Measurements from ENCODE around the gene ATXN2L. TPM values are rescaled to one million over a fixed set of nuclear protein-coding genes. Genes with fewer than 3 reads are reported as not detected.
"Not testable (repeated sequence)": the region's sequence is repeated elsewhere in the genome, so short reads cannot be mapped to it uniquely, and the experiment has no call there.

Gene ATXN2L
- total and polyA plus RNA-seq, 10 donors, result 43.8 to 179 (median 147) TPM

- peaks cover 4 to 35% (median 18%) of the 10 kb centered on the region in 6 donors for H3K4me1 ChIP-seq
- no peak for DNase-seq
- intact Hi-C loops (cut with DNase I; ENCODE audit: low total_unique reads), result loop anchor here (5.0 kb wide), 1 partner anchor 132 kb away; the partner anchor contains the start of gene NFATC2IP
These were observed 2.8 kb upstream of the ATXN2L start for GRCh38 chr16:28820016-28820415.

GRCh38 chr16:28820546-28820945 lies 2.3 kb upstream of the ATXN2L start:
- H3K4me3 ChIP-seq; H3K27me3 ChIP-seq (replicated peaks in 1 of 7); H3K9me3 ChIP-seq; DNase-seq: not testable (repeated sequence)
- Histone ChIP-seq H3K36me3 (peaks cover 0 to 27% (median 7%) of the 10 kb centered on the region in 6 donors), H3K27ac (peak overlapping the region in 2 of 8 donors; percentile 12 to 54), H3K4me1 (peaks cover 10 to 40% (median 23%) of the 10 kb centered on the region in 6 donors)
- intact Hi-C loops (cut with DNase I; ENCODE audit: low total_unique reads), result loop anchor here (5.0 kb wide), 1 partner anchor 132 kb away; the partner anchor contains the start of gene NFATC2IP
- WGBS, 5 donors, result 89 to 97% (median 94%) methylated on average over 13 of the region's 13 CpGs

More at GRCh38 chr16:28820016-28820415, 2.8 kb upstream of the ATXN2L start:
- H3K9me3 ChIP-seq, result no peaks in the 10 kb centered on the region
- peak in 1 of 3 donors; percentile 12 for TF ChIP-seq POLR2AphosphoS5 (IDR thresholded peaks at IDR 0.05)
- TF ChIP-seq POLR2A (IDR thresholded peaks at IDR 0.05), result no peak
- TF ChIP-seq CTCF (IDR thresholded peaks at IDR 0.05 in 8 of 11, conservative IDR thresholded peaks at IDR 0.05 in 3 of 11), result no peak
- no peaks in the 10 kb centered on the region for H3K27me3 ChIP-seq (replicated peaks in 1 of 7)
- H3K27ac ChIP-seq, result peak overlapping the region in 2 of 8 donors; percentile 12 to 54
- H3K36me3 ChIP-seq, result peaks cover 0 to 22% (median 2%) of the 10 kb centered on the region in 6 donors
- no peak overlapping the region for H3K4me3 ChIP-seq
- WGBS, 5 donors, result 63 to 88% (median 80%) methylated on average over 5 of the region's 5 CpGs

- Histone ChIP-seq H3K4me3 (peak overlapping the region; percentile 92 to 100 (median 98)), H3K27me3 (replicated peaks in 1 of 7) (no peaks in the 10 kb centered on the region), H3K36me3 (peaks cover 0 to 36% (median 20%) of the 10 kb centered on the region in 6 donors), H3K4me1 (peaks cover 13 to 55% (median 33%) of the 10 kb centered on the region in 6 donors), H3K27ac (peak overlapping the region; percentile 96 to 100 (median 99)), H3K9me3 (no peaks in the 10 kb centered on the region)
- intact Hi-C loops (cut with DNase I; ENCODE audit: low total_unique reads), result loop anchor here (5.0 kb wide), 1 partner anchor 130 kb away; the partner anchor contains the start of gene NFATC2IP
- TF ChIP-seq POLR2A (IDR thresholded peaks at IDR 0.05) (no peak), POLR2AphosphoS5 (IDR thresholded peaks at IDR 0.05) (no peak), CTCF (IDR thresholded peaks at IDR 0.05 in 8 of 11, conservative IDR thresholded peaks at IDR 0.05 in 3 of 11) (no peak)
- 34 to 41% (median 35%) methylated on average over 13 of the region's 13 CpGs for WGBS, 5 donors
- DNase-seq, result no peak
These were observed 802 bp upstream of the ATXN2L start for GRCh38 chr16:28821874-28822519.

GRCh38 chr16:28823291-28823872 lies 583 bp downstream of the ATXN2L start:
- peaks cover 13 to 68% (median 33%) of the 10 kb centered on the region in 6 donors for H3K4me1 ChIP-seq
- H3K27ac ChIP-seq, result peak overlapping the region; percentile 96 to 100 (median 99)
- TF ChIP-seq CTCF (IDR thresholded peaks at IDR 0.05 in 8 of 11, conservative IDR thresholded peaks at IDR 0.05 in 3 of 11) (no peak), POLR2A (IDR thresholded peaks at IDR 0.05) (peak in 1 of 3 donors; percentile 17)
- WGBS, 5 donors, result 0 to 1% (median 1%) methylated on average over 13 to 62 of the region's 62 CpGs
- peak overlapping the region; percentile 92 to 100 (median 98) for H3K4me3 ChIP-seq
- H3K9me3 ChIP-seq, result no peaks in the 10 kb centered on the region
- H3K36me3 ChIP-seq, result peaks cover 0 to 46% (median 34%) of the 10 kb centered on the region in 6 donors
- intact Hi-C loops (cut with DNase I; ENCODE audit: low total_unique reads), result loop anchor here (5.0 kb wide), 1 partner anchor 129 kb away; the partner anchor contains the start of gene NFATC2IP
- no peak for DNase-seq
- H3K27me3 ChIP-seq (replicated peaks in 1 of 7), result no peaks in the 10 kb centered on the region

Data from spleen (tissue), 11 donors.